ENCODE measurements around the gene RNF166.

DNA sequence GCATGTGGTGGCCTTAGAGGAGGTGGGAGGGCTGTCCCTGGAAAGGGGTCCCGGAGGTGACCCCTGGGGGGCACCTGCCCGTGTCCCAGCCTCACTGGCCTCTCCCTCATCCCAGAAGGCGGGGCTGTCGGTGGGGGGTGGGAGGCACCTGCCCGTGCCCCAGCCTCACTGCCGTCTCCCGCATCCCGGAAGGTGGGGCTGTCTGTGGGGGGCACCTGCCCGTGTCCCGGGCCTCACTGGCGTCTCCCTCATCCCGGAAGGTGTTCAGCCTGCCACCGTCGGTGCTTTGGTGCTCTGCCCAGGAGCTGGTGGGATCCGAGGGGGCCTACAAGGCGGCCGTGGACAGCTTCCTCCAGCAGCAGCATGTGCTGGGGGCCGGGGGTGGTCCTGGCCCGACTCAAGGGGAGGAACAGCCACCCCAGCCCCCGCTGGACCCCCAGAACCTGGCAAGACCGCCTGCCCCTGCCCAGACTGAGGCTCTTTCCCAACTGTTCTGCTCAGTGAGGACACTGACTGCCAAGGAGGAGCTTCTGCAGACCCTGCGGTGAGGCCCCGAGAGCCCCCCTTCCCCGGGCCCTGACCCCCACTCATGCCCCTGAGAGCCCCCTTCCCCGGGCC is 6.3 kb upstream of the RNF166 start:
- TF ChIP-seq, protein P1, sequence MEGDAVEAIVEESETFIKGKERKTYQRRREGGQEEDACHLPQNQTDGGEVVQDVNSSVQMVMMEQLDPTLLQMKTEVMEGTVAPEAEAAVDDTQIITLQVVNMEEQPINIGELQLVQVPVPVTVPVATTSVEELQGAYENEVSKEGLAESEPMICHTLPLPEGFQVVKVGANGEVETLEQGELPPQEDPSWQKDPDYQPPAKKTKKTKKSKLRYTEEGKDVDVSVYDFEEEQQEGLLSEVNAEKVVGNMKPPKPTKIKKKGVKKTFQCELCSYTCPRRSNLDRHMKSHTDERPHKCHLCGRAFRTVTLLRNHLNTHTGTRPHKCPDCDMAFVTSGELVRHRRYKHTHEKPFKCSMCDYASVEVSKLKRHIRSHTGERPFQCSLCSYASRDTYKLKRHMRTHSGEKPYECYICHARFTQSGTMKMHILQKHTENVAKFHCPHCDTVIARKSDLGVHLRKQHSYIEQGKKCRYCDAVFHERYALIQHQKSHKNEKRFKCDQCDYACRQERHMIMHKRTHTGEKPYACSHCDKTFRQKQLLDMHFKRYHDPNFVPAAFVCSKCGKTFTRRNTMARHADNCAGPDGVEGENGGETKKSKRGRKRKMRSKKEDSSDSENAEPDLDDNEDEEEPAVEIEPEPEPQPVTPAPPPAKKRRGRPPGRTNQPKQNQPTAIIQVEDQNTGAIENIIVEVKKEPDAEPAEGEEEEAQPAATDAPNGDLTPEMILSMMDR (IDR thresholded peaks at IDR 0.05; ENCODE audit: low read depth, low read length, missing input control) = no peak
- no peak for TF ChIP-seq TAF1 (conservative IDR thresholded peaks at IDR 0.05)
- TF ChIP-seq GABPA (IDR thresholded peaks at IDR 0.05 in 1 of 2, conservative IDR thresholded peaks at IDR 0.05 in 1 of 2) = no peak
- TF ChIP-seq RAD21 (IDR thresholded peaks at IDR 0.05) = no peak
- no peak for TF ChIP-seq FOXA1 (IDR thresholded peaks at IDR 0.05)
